Ecto neural progenitor cell (in vitro differentiated cells): ENCODE results near the gene TCTA.
"Not testable (repeated sequence)": the region's sequence is repeated elsewhere in the genome, so short reads cannot be mapped to it uniquely, and the experiment has no call there.

Source experiments
- DNase-seq: peaks from one replicate; pipeline ENCODE4 v3.0.0-alpha.2; 2018; ENCODE audit warnings: low spot score

The TCTA gene

GRCh38 chr3:49411968-49412631 is at the start of gene TCTA, which contains the start of gene RHOA:
TCTA (plus strand) TSS chr3:49412423; CDS start chr3:49412427, 4 bp downstream.
RHOA (minus strand) TSS chr3:49411976; CDS start chr3:49375589, 36,387 bp downstream.
- peak; percentile 97 for DNase-seq

- no peak for DNase-seq
These were observed 49.7 kb upstream of the TCTA start for GRCh38 chr3:49362561-49362960.

GRCh38 chr3:49370585-49371290 is 41.5 kb upstream of the TCTA start:
- DNase-seq, result no peak

- no peak for DNase-seq
These were observed 40.3 kb upstream of the TCTA start for GRCh38 chr3:49371946-49372345.

GRCh38 chr3:49377483-49377882 is 34.7 kb upstream of the TCTA start:
- DNase-seq, result no peak

- no peak for DNase-seq
These were observed 33.9 kb upstream of the TCTA start for GRCh38 chr3:49378249-49378895.

- no peak for DNase-seq
These were observed 28.8 kb upstream of the TCTA start for GRCh38 chr3:49383387-49383786.

- no peak for DNase-seq
These were observed 26.6 kb upstream of the TCTA start for GRCh38 chr3:49385617-49386016.

- DNase-seq, result no peak
These were observed 26.0 kb upstream of the TCTA start for GRCh38 chr3:49386056-49386756.

GRCh38 chr3:49387721-49388120 is 24.5 kb upstream of the TCTA start:
- DNase-seq, result no peak

- DNase-seq, result no peak
These were observed 23.9 kb upstream of the TCTA start for GRCh38 chr3:49388289-49388820.

- DNase-seq, result no peak
These were observed 22.9 kb upstream of the TCTA start for GRCh38 chr3:49389297-49389696.

- not testable (repeated sequence) for DNase-seq
These were observed 20.9 kb upstream of the TCTA start for GRCh38 chr3:49391310-49391709.

- no peak for DNase-seq
These were observed 14.8 kb upstream of the TCTA start for GRCh38 chr3:49397470-49397869.

GRCh38 chr3:49399461-49399860 is 12.8 kb upstream of the TCTA start:
- no peak for DNase-seq

GRCh38 chr3:49401766-49402165 is 10.5 kb upstream of the TCTA start:
- DNase-seq, result no peak

GRCh38 chr3:49403891-49404290 is 8.3 kb upstream of the TCTA start:
- DNase-seq, result no peak

GRCh38 chr3:49405570-49405969 is 6.7 kb upstream of the TCTA start:
- DNase-seq, result not testable (repeated sequence)

GRCh38 chr3:49406571-49407565 is 5.4 kb upstream of the TCTA start:
- DNase-seq, result no peak

- DNase-seq, result no peak
These were observed 2.0 kb upstream of the TCTA start for GRCh38 chr3:49410066-49410845.
